ENCODE measurements around the gene AMT.

AMT gene

DNA sequence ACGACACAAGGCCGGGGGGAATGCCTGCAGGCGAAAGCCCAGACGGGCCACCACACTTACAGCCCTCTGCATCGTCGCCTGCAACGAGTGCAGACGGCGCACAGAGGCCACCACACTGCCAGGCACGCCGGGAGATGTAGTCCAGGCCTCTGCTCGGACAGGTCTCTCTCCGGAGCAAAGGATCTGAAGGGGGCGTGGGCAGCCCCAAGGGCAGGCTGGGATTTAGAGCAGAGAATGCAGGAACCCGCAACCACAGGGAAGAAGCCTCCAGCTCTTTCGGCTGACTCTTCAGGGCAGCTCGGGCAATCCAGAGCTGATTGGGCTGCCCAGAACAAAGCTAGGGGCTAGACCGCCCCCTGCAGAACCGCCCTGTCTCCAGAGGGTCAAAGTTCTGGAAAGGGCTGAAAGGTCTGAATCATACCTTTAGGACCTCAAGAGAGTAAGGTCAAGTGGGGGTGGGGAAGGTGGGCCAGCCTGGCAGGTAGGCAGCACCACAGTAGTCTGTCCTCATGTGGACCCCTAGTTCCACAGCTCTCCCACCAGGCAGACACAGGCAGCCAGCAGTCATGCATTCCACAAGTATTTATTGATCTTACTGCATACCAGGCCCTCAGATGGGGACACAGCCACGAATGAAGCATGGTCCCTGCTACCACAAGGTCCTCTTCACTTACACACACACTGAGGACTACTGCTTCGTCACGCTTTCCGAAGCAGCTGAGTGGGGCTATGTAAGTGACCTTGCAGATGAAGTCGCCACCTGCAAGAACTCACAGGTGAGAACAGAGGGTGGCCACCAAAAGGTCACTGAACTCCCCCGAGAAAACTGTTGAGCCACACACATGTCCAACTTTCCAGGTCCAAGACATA lies at the start of gene AMT:
AMT (minus strand) TSS at position 95 of the 870 bp plus-strand sequence; CDS start at position 72, 23 bp downstream.
- in situ Hi-C loops (cut with MboI; ENCODE audit: low sequenced_read_pairs) = no loop called here

- in situ Hi-C loops (cut with MboI; ENCODE audit: low sequenced_read_pairs) = no loop called here
Observed at GRCh38 chr3:49470714-49471420, 48.6 kb upstream of the AMT start.

GRCh38 chr3:49469936-49470713 lies 47.9 kb upstream of the AMT start, which contains the start of gene DAG1:
TSS of gene DAG1 (plus strand) at chr3:49470267. CDS start at chr3:49510535, 40,268 bp downstream.
- in situ Hi-C loops (cut with MboI; ENCODE audit: low sequenced_read_pairs) = no loop called here

DNA sequence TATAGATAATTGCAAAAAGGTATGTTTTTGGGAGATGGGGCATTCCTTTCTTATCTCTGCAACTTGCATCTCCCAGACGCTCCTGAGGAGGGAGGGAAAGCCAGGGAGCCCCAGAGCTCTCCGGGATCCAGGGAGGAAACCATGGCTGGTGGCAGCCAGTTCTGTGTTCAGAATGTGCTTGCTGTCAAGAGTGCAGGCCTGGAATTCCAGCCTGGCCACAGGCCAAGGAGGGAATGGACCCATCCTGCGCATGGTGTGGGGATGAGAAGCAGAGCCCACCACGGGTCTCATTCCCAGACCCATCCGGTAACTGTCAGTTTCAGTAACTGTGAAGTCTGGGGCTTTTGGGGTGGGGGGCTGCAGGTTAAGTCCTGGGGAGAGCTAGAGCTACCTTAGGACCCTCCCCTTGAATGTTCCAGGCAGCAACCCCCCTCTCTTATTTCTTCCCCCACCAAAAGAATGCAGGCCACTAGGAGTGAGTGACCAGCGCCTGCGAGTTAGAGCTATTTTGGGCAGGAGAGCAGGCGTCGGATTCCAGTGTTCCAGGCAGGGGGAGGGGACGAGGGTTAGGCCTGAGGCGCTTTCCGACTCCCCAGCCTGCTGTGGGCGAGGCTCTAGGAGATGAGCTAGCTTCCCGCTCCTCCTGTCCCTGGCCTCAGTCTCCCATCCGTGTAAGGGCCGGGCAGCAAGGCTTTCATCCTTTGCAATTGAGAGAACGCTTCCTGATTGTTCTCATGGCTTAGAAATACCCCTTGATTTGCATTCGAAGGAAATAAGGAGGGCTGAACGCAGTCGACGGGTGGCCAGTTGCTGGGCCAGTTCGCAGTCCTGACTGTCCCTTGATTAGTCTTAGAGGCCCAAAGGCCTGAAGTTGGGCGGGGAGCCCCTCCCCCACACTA lies 47.0 kb upstream of the AMT start:
- in situ Hi-C loops (cut with MboI; ENCODE audit: low sequenced_read_pairs) = no loop called here

DNA sequence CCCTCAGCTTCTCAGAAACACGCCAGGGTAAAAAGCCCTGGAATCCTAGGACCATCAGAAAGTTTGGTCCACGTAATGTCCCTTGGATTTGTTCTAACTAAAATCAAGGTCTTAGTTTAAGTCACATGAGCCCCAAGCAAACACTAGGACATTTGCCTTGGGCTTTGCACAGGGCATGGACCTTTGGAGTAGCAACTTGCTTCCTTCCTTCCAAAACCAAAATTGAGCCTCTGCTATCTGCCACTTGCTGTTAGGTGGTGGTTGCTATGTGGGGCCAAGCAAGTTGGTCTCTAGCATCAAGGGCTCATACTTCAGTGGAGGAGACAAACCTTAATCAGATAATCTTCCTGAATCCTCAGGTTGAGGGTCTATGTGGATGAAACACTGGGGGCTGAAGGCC lies 43.8 kb upstream of the AMT start:
- in situ Hi-C loops (cut with MboI; ENCODE audit: low sequenced_read_pairs) = no loop called here

GRCh38 chr3:49465270-49466034 lies 43.2 kb upstream of the AMT start:
- in situ Hi-C loops (cut with MboI; ENCODE audit: low sequenced_read_pairs) = no loop called here

- in situ Hi-C loops (cut with MboI; ENCODE audit: low sequenced_read_pairs) = no loop called here
Observed at GRCh38 chr3:49462222-49462621, 39.9 kb upstream of the AMT start.

GRCh38 chr3:49461443-49462171 lies 39.3 kb upstream of the AMT start:
- in situ Hi-C loops (cut with MboI; ENCODE audit: low sequenced_read_pairs) = no loop called here

- in situ Hi-C loops (cut with MboI; ENCODE audit: low sequenced_read_pairs) = no loop called here
Observed at GRCh38 chr3:49460956-49461355, 38.7 kb upstream of the AMT start.

DNA sequence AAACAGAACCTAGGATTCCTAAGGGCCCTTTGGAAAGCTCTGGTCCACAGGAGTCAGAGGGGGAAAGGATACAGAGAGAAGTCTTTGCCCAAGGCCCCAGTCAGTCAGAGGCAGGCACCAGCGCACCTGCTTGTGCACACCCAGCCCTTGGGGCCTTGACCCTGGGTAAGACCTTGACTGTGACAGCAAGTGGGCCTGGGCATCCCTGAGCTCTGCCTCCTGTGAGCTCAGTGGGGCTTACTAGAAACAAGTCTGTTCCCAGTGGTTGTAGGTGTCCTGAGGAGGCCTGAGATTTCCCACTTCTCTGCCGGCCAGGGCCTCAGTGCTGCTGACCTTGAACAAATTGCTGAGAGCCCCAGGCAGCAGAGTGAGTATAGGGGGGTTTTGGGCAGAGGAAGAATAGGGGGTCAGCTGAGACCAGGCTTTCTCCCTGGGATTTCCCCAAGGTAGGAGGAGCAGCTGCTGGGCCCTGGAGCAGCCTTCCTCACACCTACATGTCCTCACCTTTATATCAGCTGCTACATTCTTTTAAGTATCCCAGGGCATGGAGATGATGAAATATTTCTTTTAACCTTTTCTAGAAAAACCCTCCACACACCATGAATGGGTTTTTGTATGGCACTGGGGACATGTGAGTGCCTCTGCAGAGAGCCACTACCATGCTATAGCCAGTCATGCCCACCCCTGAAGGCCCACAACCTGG lies 38.1 kb upstream of the AMT start:
- in situ Hi-C loops (cut with MboI; ENCODE audit: low sequenced_read_pairs) = no loop called here

GRCh38 chr3:49456466-49456865 lies 34.2 kb upstream of the AMT start:
- in situ Hi-C loops (cut with MboI; ENCODE audit: low sequenced_read_pairs) = no loop called here

- in situ Hi-C loops (cut with MboI; ENCODE audit: low sequenced_read_pairs) = no loop called here
Observed at GRCh38 chr3:49454898-49455681, 32.8 kb upstream of the AMT start.

- in situ Hi-C loops (cut with MboI; ENCODE audit: low sequenced_read_pairs) = no loop called here
Observed at GRCh38 chr3:49454458-49454857, 32.2 kb upstream of the AMT start.

GRCh38 chr3:49453621-49454020 lies 31.3 kb upstream of the AMT start:
- in situ Hi-C loops (cut with MboI; ENCODE audit: low sequenced_read_pairs) = no loop called here

- in situ Hi-C loops (cut with MboI; ENCODE audit: low sequenced_read_pairs) = no loop called here
Observed at GRCh38 chr3:49445391-49445790, 23.1 kb upstream of the AMT start.

DNA sequence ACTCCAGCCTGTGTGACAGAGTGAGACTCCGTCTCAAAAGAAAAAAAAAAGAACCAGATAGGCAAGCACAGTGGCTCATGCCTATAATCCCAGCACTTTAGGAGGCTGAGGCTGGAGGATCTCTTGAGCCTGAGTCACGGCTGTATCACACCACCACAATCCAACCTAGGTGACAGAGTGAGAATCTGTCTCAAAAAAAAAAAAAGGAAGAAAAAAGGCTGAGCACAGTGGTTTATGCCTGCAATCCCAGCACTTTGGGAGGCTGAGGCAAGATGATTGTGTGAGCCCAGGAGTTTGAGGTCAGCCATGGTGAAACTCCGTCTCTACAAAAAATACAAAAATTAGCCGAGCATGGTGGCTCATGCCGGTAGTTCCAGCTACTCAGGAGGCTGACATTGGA lies 12.5 kb upstream of the AMT start:
- in situ Hi-C loops (cut with MboI; ENCODE audit: low sequenced_read_pairs) = no loop called here

- in situ Hi-C loops (cut with MboI; ENCODE audit: low sequenced_read_pairs) = no loop called here
Observed at GRCh38 chr3:49428752-49429080, 6.4 kb upstream of the AMT start.

- in situ Hi-C loops (cut with MboI; ENCODE audit: low sequenced_read_pairs) = no loop called here
Observed at GRCh38 chr3:49427586-49427985, 5.3 kb upstream of the AMT start.
